Activated naive CD4-positive, alpha-beta T cell treated with anti-CD3 and anti-CD28 coated beads, Interleukin-2, amount 50 U/mL, for 72 hours (primary cell): ENCODE data around the gene CPNE2. TPM values are rescaled to one million over a fixed set of nuclear protein-coding genes. Genes with fewer than 3 reads are reported as not detected.

Source experiments
- total RNA-seq, 2 donors: library from RNA; stranded (reverse); gene quantifications; one replicate each; pipeline ENCODE4 v1.2.3, GENCODE V29; 2022

CPNE2 gene
- total RNA-seq, 2 donors from 2014 or later, result 5.1 to 11.5 TPM

Other genes with a start within 250 kb of the CPNE2 start
- not detected for gene SLC12A3, start 227.4 kb upstream of the CPNE2 start, total RNA-seq
- 100 to 1,000 TPM; 146 to 175 TPM for gene HERPUD1, start 160.4 kb upstream of the CPNE2 start, total RNA-seq
- not detected for gene CETP, start 130.6 kb upstream of the CPNE2 start, total RNA-seq
- gene NLRC5, start 103.0 kb upstream of the CPNE2 start, total RNA-seq, result 100 to 1,000 TPM; 231 to 254 TPM
- gene PSME3IP1, start 93.5 kb downstream of the CPNE2 start, total RNA-seq, result 100 to 1,000 TPM; 113 to 115 TPM
- gene RSPRY1, start 93.7 kb downstream of the CPNE2 start, total RNA-seq, result 10 to 100 TPM; 37.2 to 38.6 TPM
- gene ARL2BP, start 152.7 kb downstream of the CPNE2 start, total RNA-seq, result 10 to 100 TPM; 14.7 to 20.7 TPM
- gene PLLP, start 192.1 kb downstream of the CPNE2 start, total RNA-seq, result under 1 TPM; 0.35 to 0.43 TPM